H9 (cell line): ENCODE measurements around the gene ATM. TPM values are rescaled to one million over a fixed set of nuclear protein-coding genes. Genes with fewer than 3 reads are reported as not detected.

Experiments
- DNase-seq: peaks from one replicate; pipeline ENCODE4 v3.0.0-alpha.2; 2017
- H2AFZ ChIP-seq: one replicate; pipeline ENCODE4 v1.6.1; 2013; ENCODE audit warnings: mild to moderate bottlenecking, low read length, control low read depth, moderate library complexity
- H2AK5ac ChIP-seq: 2 replicates; pipeline ENCODE4 v1.6.1; 2013; ENCODE audit warnings: low read length, control low read depth, mixed read lengths; ENCODE audit not compliant: insufficient read length
- H2BK120ac ChIP-seq: one replicate; pipeline ENCODE4 v1.6.1; 2013; ENCODE audit warnings: low read depth, mild to moderate bottlenecking, low read length, control low read depth, inconsistent platforms; ENCODE audit not compliant: poor library complexity, severe bottlenecking
- H2BK12ac ChIP-seq: 2 replicates; pipeline ENCODE4 v1.6.1; 2013; ENCODE audit warnings: low read length, control low read depth, mixed read lengths, low read depth; ENCODE audit not compliant: insufficient read length
- H2BK15ac ChIP-seq: 2 replicates; pipeline ENCODE4 v1.6.1; 2013; ENCODE audit warnings: low read depth, low read length, control low read depth
- H2BK20ac ChIP-seq: one replicate; pipeline ENCODE4 v1.6.1; 2013; ENCODE audit warnings: low read depth, mild to moderate bottlenecking, low read length, control low read depth, inconsistent platforms; ENCODE audit not compliant: poor library complexity, severe bottlenecking
- H2BK5ac ChIP-seq: 2 replicates; pipeline ENCODE4 v1.6.1; 2013; ENCODE audit warnings: low read length, control low read depth, mixed read lengths; ENCODE audit not compliant: insufficient read length
- H3K14ac ChIP-seq: 2 replicates; pipeline ENCODE4 v1.6.1; 2013; ENCODE audit warnings: low read length, control low read depth; ENCODE audit not compliant: insufficient read depth
- H3K18ac ChIP-seq: 2 replicates; pipeline ENCODE4 v1.6.1; 2013; ENCODE audit warnings: low read depth, mild to moderate bottlenecking, mixed read lengths, low read length, control low read depth; ENCODE audit not compliant: insufficient read length
- H3K23ac ChIP-seq: 2 replicates; pipeline ENCODE4 v1.6.1; 2013; ENCODE audit warnings: low read length, control low read depth, mixed read lengths, low read depth; ENCODE audit not compliant: insufficient read length
- H3K23me2 ChIP-seq: 2 replicates; pipeline ENCODE4 v1.6.1; 2013; ENCODE audit warnings: low read depth, mild to moderate bottlenecking, mixed read lengths, low read length, control low read depth; ENCODE audit not compliant: insufficient read length, poor library complexity, severe bottlenecking
- H3K27ac ChIP-seq: 2 replicates; pipeline ENCODE4 v1.5.1; 2013; ENCODE audit warnings: low read length, control low read depth, mixed read lengths, low read depth; ENCODE audit not compliant: insufficient read length
- H3K27me3 ChIP-seq: 2 replicates; pipeline ENCODE4 v1.6.1; 2013; ENCODE audit warnings: low read length, control low read depth, inconsistent platforms; ENCODE audit not compliant: insufficient read depth
- H3K4ac ChIP-seq: 2 replicates; pipeline ENCODE4 v1.6.1; 2013; ENCODE audit warnings: low read depth, mild to moderate bottlenecking, control low read depth, inconsistent platforms, low read length, moderate library complexity
- H3K4me1 ChIP-seq: 2 replicates; pipeline ENCODE4 v1.6.1; 2013; ENCODE audit warnings: low read length, control low read depth, inconsistent platforms; ENCODE audit not compliant: insufficient read depth
- H3K4me2 ChIP-seq: 2 replicates; pipeline ENCODE4 v1.6.1; 2013; ENCODE audit warnings: low read length, control low read depth, mixed read lengths; ENCODE audit not compliant: insufficient read length, insufficient read depth
- H3K56ac ChIP-seq: 2 replicates; pipeline ENCODE4 v1.6.1; 2013; ENCODE audit warnings: low read depth, mild to moderate bottlenecking, mixed read lengths, low read length, control low read depth; ENCODE audit not compliant: insufficient read length
- H3K79me1 ChIP-seq: 2 replicates; pipeline ENCODE4 v1.6.1; 2013; ENCODE audit warnings: low read depth, mild to moderate bottlenecking, moderate library complexity, low read length, control low read depth, inconsistent platforms; ENCODE audit not compliant: insufficient read depth, poor library complexity, severe bottlenecking
- H3K79me2 ChIP-seq: 2 replicates; pipeline ENCODE4 v1.6.1; 2013; ENCODE audit warnings: low read length, control low read depth, inconsistent platforms; ENCODE audit not compliant: insufficient read depth
- H3K9ac ChIP-seq: 2 replicates; pipeline ENCODE4 v1.6.1; 2013; ENCODE audit warnings: low read length, control low read depth, mixed read lengths; ENCODE audit not compliant: insufficient read length; ENCODE audit errors: extremely low read depth
- H3K9me3 ChIP-seq: one replicate; pipeline ENCODE4 v1.6.1; 2013; ENCODE audit warnings: low read depth, low read length, inconsistent platforms; ENCODE audit not compliant: control insufficient read depth
- H3T11ph ChIP-seq: one replicate; pipeline ENCODE4 v1.6.1; 2013; ENCODE audit warnings: mild to moderate bottlenecking, low read length, control low read depth, inconsistent platforms
- H4K20me1 ChIP-seq: one replicate; pipeline ENCODE4 v1.6.1; 2013; ENCODE audit not compliant: control insufficient read depth, insufficient read length, insufficient read depth
- H4K5ac ChIP-seq: 2 replicates; pipeline ENCODE4 v1.6.1; 2013; ENCODE audit warnings: low read depth, mild to moderate bottlenecking, mixed read lengths, low read length, control low read depth; ENCODE audit not compliant: insufficient read length
- H4K8ac ChIP-seq: replicated peaks from 2 replicates; pipeline ENCODE4 v1.6.1; 2013; ENCODE audit warnings: low read length, control low read depth, mixed read lengths, low read depth; ENCODE audit not compliant: insufficient read length
- H4K91ac ChIP-seq: 2 replicates; pipeline ENCODE4 v1.6.1; 2013; ENCODE audit warnings: low read depth, mild to moderate bottlenecking, moderate library complexity, mixed read lengths, low read length, control low read depth; ENCODE audit not compliant: insufficient read length
- H3K27ac Mint-ChIP-seq, 3 experiments: 2 replicates in 2 of 3; 3 replicates in 1 of 3; pipeline ENCODE4 v1.8.0; 2020 to 2021; ENCODE audit warnings: mixed read lengths in 3 of 3, mild to moderate bottlenecking in 1 of 3, moderate library complexity in 1 of 3
- H3K27me3 Mint-ChIP-seq: 2 replicates; pipeline ENCODE4 v1.8.0; 2021; ENCODE audit warnings: low read depth, mild to moderate bottlenecking, moderate library complexity, mixed read lengths
- H3K36me3 Mint-ChIP-seq, 3 experiments: 2 replicates in 2 of 3; 3 replicates in 1 of 3; pipeline ENCODE4 v1.8.0; 2020 to 2021; ENCODE audit warnings: low read depth in 3 of 3, mixed read lengths in 3 of 3; ENCODE audit not compliant: insufficient read depth in 1 of 3
- H3K4me1 Mint-ChIP-seq, 2 experiments: 2 replicates each; pipeline ENCODE4 v1.8.0; 2020; ENCODE audit warnings: mixed read lengths in 2 of 2
- H3K4me3 Mint-ChIP-seq, 2 experiments: 2 replicates in 1 of 2; 3 replicates in 1 of 2; pipeline ENCODE4 v1.8.0; 2020 to 2021; ENCODE audit warnings: mild to moderate bottlenecking in 2 of 2, mixed read lengths in 2 of 2, moderate library complexity in 1 of 2
- H3K9me3 Mint-ChIP-seq, 2 experiments: 2 replicates in 1 of 2; 3 replicates in 1 of 2; pipeline ENCODE4 v1.8.0; 2020; ENCODE audit warnings: mild to moderate bottlenecking in 2 of 2, mixed read lengths in 2 of 2, moderate library complexity in 1 of 2
- WGBS: extraction: QIAGEN DNeasy Blood & Tissue Kit; methylation state at CpG from one replicate; pipeline ENCODE4 v1.1.7; 2013; ENCODE audit warnings: missing lambda C conversion rate, low lambda C conversion rate, mixed read lengths; ENCODE audit not compliant: insufficient read length; ENCODE audit errors: extremely low coverage; 5-methylcytosine and 5-hydroxymethylcytosine counted together
- total RNA-seq: library from RNA; stranded (reverse); gene quantifications from 2 replicates; pipeline ENCODE4 v1.2.1, GENCODE V29; 2021
- TF ChIP-seq, protein P1 (sequence below): fragments of 200-600 bp; sonication (generic); conservative IDR thresholded peaks from 3 replicates; pipeline ENCODE4 v1.8.0; 2021; ENCODE audit warnings: antibody characterized with exemption, mild to moderate bottlenecking

Gene ATM
- total RNA-seq, 1 experiment from 2014 or later: 58.9 TPM

GRCh38 chr11:108223348-108224149, 682 bp downstream of the ATM start:
- no peak overlapping the region for H2AK5ac ChIP-seq
- H4K91ac ChIP-seq: no peak overlapping the region
- H3K4me2 ChIP-seq: peak overlapping the region; percentile 99
- no peak overlapping the region for H2BK12ac ChIP-seq
- H3K18ac ChIP-seq: no peak overlapping the region
- no peak overlapping the region for H2BK20ac ChIP-seq
- H3K4me1 Mint-ChIP-seq: peaks cover 26% of the 10 kb centered on the region in 2 experiments
- H3K9ac ChIP-seq: peak overlapping the region; percentile 75
- H3K27me3 ChIP-seq: no peaks in the 10 kb centered on the region
- no peak overlapping the region for H2BK5ac ChIP-seq
- no peak overlapping the region for H3T11ph ChIP-seq
- H4K8ac ChIP-seq: no peak overlapping the region
- H2AFZ ChIP-seq: no peak overlapping the region
- no peak overlapping the region for H4K5ac ChIP-seq
- peaks cover 14% of the 10 kb centered on the region for H3K23me2 ChIP-seq
- no peak for DNase-seq
- H3K36me3 Mint-ChIP-seq: peaks cover 1 to 29% (median 8%) of the 10 kb centered on the region in 3 experiments
- peak overlapping the region; percentile 52 for H3K27ac ChIP-seq
- H3K27me3 Mint-ChIP-seq: no peaks in the 10 kb centered on the region
- no CpG with 5 or more reads among the region's 20 CpGs for WGBS
- H3K14ac ChIP-seq: no peak overlapping the region
- H3K79me2 ChIP-seq: peaks cover 35% of the 10 kb centered on the region; the same call in 1 of the 2 replicates
- TF ChIP-seq, protein P1, sequence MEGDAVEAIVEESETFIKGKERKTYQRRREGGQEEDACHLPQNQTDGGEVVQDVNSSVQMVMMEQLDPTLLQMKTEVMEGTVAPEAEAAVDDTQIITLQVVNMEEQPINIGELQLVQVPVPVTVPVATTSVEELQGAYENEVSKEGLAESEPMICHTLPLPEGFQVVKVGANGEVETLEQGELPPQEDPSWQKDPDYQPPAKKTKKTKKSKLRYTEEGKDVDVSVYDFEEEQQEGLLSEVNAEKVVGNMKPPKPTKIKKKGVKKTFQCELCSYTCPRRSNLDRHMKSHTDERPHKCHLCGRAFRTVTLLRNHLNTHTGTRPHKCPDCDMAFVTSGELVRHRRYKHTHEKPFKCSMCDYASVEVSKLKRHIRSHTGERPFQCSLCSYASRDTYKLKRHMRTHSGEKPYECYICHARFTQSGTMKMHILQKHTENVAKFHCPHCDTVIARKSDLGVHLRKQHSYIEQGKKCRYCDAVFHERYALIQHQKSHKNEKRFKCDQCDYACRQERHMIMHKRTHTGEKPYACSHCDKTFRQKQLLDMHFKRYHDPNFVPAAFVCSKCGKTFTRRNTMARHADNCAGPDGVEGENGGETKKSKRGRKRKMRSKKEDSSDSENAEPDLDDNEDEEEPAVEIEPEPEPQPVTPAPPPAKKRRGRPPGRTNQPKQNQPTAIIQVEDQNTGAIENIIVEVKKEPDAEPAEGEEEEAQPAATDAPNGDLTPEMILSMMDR: no peak
- no peak overlapping the region for H3K23ac ChIP-seq
- no peaks in the 10 kb centered on the region for H3K79me1 ChIP-seq
- no peak overlapping the region for H2BK120ac ChIP-seq
- no peak overlapping the region for H3K56ac ChIP-seq
- H3K27ac Mint-ChIP-seq: no peak overlapping the region
- H3K4me1 ChIP-seq: no peaks in the 10 kb centered on the region
- H3K4me3 Mint-ChIP-seq: no peak overlapping the region
- no peaks in the 10 kb centered on the region for H4K20me1 ChIP-seq
- no peaks in the 10 kb centered on the region; a peak in 1 of 5 replicates for H3K9me3 Mint-ChIP-seq
- no peak overlapping the region for H3K4ac ChIP-seq
- no peak overlapping the region for H2BK15ac ChIP-seq
- no peaks in the 10 kb centered on the region for H3K9me3 ChIP-seq
